Aorta (tissue), 5 donors: ENCODE measurements around the gene CDK5R1. TPM values are rescaled to one million over a fixed set of nuclear protein-coding genes. Genes with fewer than 3 reads are reported as not detected.

ENCODE experiments used
- ATAC-seq: fragments of 200-7000 bp; cut with Tn5 transposase; one replicate; pipeline ENCODE4 v1.9.1; 2022; ENCODE audit warnings: moderate library complexity; ENCODE audit not compliant: low FRiP score
- DNase-seq, 2 donors: peaks; one replicate each; pipeline ENCODE4 v3.0.0-alpha.2; 2020
- H3K27ac ChIP-seq, 2 donors: one replicate each; pipeline ENCODE4 v1.5.1; 2013; ENCODE audit warnings: low read length in 2 of 2, mild to moderate bottlenecking in 2 of 2, moderate library complexity in 2 of 2, control low read depth in 1 of 2, inconsistent platforms in 1 of 2, low read depth in 1 of 2
- H3K27me3 ChIP-seq, 2 donors: one replicate each; pipeline ENCODE4 v1.6.1; 2013; ENCODE audit warnings: control low read depth in 1 of 2, low read length in 1 of 2, mild to moderate bottlenecking in 1 of 2, moderate library complexity in 1 of 2; ENCODE audit not compliant: insufficient read depth in 2 of 2, control insufficient read depth in 1 of 2
- H3K36me3 ChIP-seq, 2 donors: one replicate each; pipeline ENCODE4 v1.6.1; 2013; ENCODE audit warnings: control low read depth in 1 of 2, low read length in 1 of 2, mild to moderate bottlenecking in 1 of 2; ENCODE audit not compliant: insufficient read depth in 2 of 2, control insufficient read depth in 1 of 2
- H3K4me1 ChIP-seq, 2 donors: one replicate each; pipeline ENCODE4 v1.6.1; 2013; ENCODE audit warnings: low read length in 2 of 2, control low read depth in 1 of 2, mild to moderate bottlenecking in 1 of 2, moderate library complexity in 1 of 2; ENCODE audit not compliant: insufficient read depth in 2 of 2, control insufficient read depth in 1 of 2
- H3K4me3 ChIP-seq, 2 donors: one replicate each; pipeline ENCODE4 v1.5.1; 2013; ENCODE audit warnings: low read length in 2 of 2, control low read depth in 1 of 2, mild to moderate bottlenecking in 1 of 2
- H3K9me3 ChIP-seq: one replicate; pipeline ENCODE4 v1.6.1; 2013; ENCODE audit warnings: mild to moderate bottlenecking, low read length; ENCODE audit not compliant: control insufficient read depth
- WGBS, 2 donors: extraction: QIAGEN DNeasy Blood & Tissue Kit; methylation state at CpG; one replicate each; pipeline ENCODE4 v1.1.7; 2013; 5-methylcytosine and 5-hydroxymethylcytosine counted together
- intact Hi-C, 2 donors: fragments of 100-400 bp; cut with DNase I; formaldehyde crosslinking; loops; one replicate each; pipeline versions ENCODE4 v1.14.2 to v1.15.0; 2022
- polyA plus RNA-seq, 2 donors: library from polyadenylated mRNA; stranded (reverse); fragments of 200-250 nt; gene quantifications; one replicate each; pipeline ENCODE4 v1.2.3, GENCODE V29; 2013
- total RNA-seq, 2 donors: library from RNA; stranded (reverse); fragmentation: NEBNext Ultra II Directional; extraction: Animal tissue kit (Norgen Biotek cat#: 25700); gene quantifications; one replicate each; pipeline ENCODE4 v1.2.1, GENCODE V29; 2021
- donor health status: healthy with polysubstance abuse.
- donor health status: Bipolar disorder and iron deficiency.
- donor health status: DM: no; HTN: no; CAD: no.
- donor health status: DM: no; HTN: no; CAD: no.
- donor health status: DM: yes; HTN: yes; CAD: no.

The CDK5R1 gene
- total and polyA plus RNA-seq, 4 donors: under 0.01 to 1.0 (median 0.67) TPM

DNA sequence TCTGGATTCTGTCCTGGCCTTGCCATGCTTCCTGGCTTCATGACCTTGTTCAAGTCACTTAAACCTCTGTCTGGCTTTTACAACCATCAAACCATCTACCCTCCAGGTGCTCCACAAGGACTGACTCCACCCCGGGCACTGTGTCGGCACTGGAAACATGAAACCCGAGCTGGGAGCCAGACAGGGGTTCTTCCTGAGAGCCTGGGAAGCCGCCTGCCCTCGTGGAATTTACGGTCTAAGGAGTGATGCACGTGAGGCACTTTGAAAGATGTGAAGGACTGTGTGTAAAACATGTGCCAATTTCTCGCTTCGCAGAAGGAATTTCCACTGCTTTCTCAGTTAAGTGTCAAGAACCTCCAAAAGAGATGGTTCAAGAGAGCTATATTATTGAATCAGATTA is 11.6 kb downstream of the CDK5R1 start:
- intact Hi-C loops: no loop called here
- Histone ChIP-seq H3K36me3 (no peaks in the 10 kb centered on the region), H3K4me3 (no peak overlapping the region), H3K9me3 (no peaks in the 10 kb centered on the region), H3K27ac (peak overlapping the region in 1 of 2 donors; percentile 2), H3K27me3 (no peaks in the 10 kb centered on the region), H3K4me1 (peaks cover 4 to 8% of the 10 kb centered on the region in 2 donors)
- 81 to 87% methylated on average over 9 of the region's 9 CpGs for WGBS, 2 donors
- DNase-seq (peak in 1 of 2 donors; percentile 22), ATAC-seq (no peak)

DNA sequence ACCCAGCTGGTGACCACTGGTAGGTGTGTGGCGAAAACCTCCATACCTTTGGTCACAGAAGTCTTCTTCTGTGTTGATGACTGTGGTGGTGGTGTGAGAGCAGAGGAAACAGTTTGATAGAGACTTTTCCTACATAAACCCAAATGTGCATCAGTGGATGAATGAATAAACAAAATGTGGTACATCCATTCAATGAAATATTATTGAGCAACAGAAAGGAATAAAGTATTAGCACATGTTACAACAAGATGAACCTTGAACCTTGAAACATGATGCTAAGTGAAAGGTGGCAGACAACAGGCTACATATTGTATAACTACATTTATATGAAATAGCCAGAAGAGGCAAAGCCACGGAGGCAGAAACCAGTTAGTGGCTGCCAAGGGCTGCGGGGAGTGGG is 15.2 kb downstream of the CDK5R1 start:
- H3K4me1 ChIP-seq: peaks cover 3 to 4% of the 10 kb centered on the region in 2 donors
- DNase-seq: no peak
- H3K27me3 ChIP-seq: no peaks in the 10 kb centered on the region
- no peaks in the 10 kb centered on the region for H3K9me3 ChIP-seq
- no peak overlapping the region for H3K4me3 ChIP-seq
- H3K27ac ChIP-seq: no peak overlapping the region
- WGBS, 2 donors: 97% methylated on average over 3 of the region's 3 CpGs
- no peak for ATAC-seq
- H3K36me3 ChIP-seq: no peaks in the 10 kb centered on the region
- intact Hi-C loops: no loop called here

DNA sequence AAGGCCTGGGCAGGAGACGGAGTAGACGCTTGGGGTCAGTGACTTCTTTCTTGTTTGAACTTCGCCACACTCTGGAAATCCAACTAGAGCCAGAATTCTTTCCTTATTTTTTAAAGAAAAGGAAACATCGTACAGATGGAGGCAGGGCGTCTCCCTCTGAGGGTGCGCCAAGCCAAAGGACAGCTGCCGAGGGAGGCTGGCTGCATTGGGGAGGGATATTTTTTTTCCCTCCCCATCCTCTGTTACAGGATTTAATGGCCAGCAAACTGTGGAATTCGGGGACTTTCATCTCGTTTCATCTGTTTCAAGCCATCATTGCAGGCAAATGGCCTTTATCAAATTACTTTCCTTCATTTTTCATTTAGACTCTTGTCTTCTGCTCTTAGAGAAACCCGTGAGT is 15.9 kb downstream of the CDK5R1 start:
- ATAC-seq (no peak), DNase-seq (no peak)
- Histone ChIP-seq H3K36me3 (no peaks in the 10 kb centered on the region), H3K27ac (no peak overlapping the region), H3K4me1 (peaks cover 0 to under 1% of the 10 kb centered on the region in 2 donors), H3K4me3 (no peak overlapping the region), H3K9me3 (no peaks in the 10 kb centered on the region), H3K27me3 (no peaks in the 10 kb centered on the region)
- intact Hi-C loops: no loop called here
- 75 to 84% methylated on average over 10 of the region's 10 CpGs for WGBS, 2 donors

DNA sequence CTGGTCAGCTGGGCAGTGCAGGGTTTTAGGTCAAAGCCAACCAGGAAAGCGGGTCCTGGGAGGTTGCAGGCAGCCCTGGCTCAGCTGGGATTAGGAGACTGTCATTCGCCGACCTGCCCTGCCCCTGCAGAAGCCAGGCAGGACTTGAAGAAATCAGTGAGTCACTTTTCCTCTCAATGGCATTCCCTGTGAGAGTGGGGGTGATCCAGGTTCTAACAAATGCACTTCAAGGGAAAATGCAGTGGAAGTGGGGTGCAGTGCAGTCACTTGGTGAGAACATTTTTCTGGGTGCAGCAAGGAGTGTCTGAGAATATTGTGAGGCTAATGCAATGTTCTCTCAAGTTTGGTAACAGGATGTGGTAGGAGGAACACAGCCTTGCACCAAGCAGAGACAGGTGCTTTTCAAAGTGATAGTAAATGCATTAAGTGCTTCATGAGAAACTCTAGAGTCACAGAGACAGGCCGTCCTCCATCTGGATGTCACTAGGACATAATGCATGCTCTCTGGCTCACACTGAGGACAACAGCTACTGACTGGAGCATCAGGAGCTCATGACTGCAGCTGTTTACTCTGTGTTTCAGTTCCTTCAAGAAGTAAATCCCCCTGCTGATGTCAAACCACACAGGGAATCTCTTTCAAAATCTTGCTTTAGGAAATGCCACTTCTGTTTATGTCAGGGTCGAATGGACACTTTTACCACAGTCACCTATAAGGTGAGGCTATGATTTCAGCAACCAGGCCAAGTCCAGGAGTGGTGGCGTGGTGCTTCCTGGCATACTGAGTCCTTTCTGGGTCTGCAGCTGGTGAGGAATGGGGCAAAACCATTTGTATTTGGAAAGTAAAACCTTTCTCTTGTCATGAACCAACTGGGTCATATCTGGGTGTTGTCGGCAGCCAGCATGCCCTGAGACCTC is 16.7 kb downstream of the CDK5R1 start:
- peak in 1 of 2 donors; percentile 37 for DNase-seq
- intact Hi-C loops: no loop called here
- Histone ChIP-seq H3K4me1 (no peaks in the 10 kb centered on the region), H3K9me3 (no peaks in the 10 kb centered on the region), H3K27me3 (no peaks in the 10 kb centered on the region), H3K27ac (no peak overlapping the region), H3K4me3 (no peak overlapping the region), H3K36me3 (no peaks in the 10 kb centered on the region)
- WGBS, 2 donors: 77 to 78% methylated on average over 7 of the region's 7 CpGs
- peak; percentile 15 for ATAC-seq

DNA sequence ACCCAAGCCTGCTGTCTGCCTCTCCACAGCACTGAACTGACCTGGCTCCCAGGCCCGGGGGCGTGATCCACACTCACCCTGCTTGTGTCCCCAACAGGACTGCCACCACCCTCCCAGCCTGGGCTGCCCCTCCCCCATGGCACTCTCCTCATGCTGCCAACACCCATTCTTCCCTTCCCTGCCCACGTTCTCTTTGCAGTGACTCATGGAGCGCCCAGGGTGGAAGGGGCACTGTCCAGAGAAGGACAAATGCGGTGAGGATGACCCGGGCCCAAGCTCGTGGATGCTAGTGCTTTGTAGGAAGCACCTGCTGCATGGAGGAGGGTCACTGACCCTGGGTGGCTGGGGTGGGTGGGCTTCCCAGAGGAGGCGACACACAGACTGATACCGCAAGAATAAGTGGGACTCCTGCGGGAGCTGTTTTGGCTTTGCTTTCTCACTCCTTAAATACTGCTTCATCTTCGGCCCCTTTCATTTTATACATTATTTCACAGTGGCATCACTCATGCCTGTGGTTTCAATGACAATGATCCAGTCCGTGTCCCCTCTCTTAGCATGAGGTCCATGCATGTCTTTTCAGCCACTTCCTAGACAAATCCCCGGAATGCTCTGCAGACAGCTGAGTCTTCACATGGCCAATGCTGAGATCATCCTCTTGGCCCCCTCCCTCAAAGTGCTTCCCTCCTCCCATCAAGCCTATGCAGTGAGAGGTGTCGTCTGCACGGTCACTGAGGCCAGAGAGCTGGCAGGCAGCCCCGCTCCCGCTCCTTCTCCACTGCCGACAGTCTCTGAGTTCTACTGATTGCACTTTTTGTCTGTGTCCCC is 17.6 kb downstream of the CDK5R1 start:
- WGBS, 2 donors: 82% methylated on average over 18 of the region's 18 CpGs
- H3K27ac ChIP-seq: no peak overlapping the region
- DNase-seq (no peak), ATAC-seq (peak; percentile 39)
- H3K4me3 ChIP-seq: no peak overlapping the region
- intact Hi-C loops: no loop called here
- no peaks in the 10 kb centered on the region for H3K36me3 ChIP-seq
- no peaks in the 10 kb centered on the region for H3K4me1 ChIP-seq
- H3K9me3 ChIP-seq: no peaks in the 10 kb centered on the region
- H3K27me3 ChIP-seq: no peaks in the 10 kb centered on the region

DNA sequence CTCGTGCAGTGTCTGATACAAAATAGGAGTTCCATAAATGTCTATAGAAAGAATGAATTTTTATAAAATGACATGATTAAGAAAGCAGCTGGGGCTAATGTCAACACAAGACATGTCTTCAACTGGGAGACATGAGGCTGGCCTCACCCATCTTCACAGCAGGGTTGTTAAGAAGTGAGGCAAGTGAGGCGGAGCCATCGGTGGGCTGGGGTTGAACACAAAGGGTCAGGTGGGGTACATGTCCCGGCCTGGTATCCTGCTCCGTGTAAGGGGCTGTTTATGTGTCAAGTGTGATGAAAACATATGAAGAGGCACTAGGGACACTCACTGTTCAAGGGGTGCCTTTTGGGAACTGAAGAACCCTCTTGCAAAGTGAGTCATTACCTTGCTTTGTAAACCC is 22.1 kb downstream of the CDK5R1 start:
- intact Hi-C loops: no loop called here
- WGBS, 2 donors: 87 to 93% methylated on average over 5 of the region's 5 CpGs
- ATAC-seq: no peak
- Histone ChIP-seq H3K4me3 (no peak overlapping the region), H3K36me3 (no peaks in the 10 kb centered on the region), H3K27me3 (no peaks in the 10 kb centered on the region), H3K4me1 (no peaks in the 10 kb centered on the region), H3K27ac (no peak overlapping the region), H3K9me3 (no peaks in the 10 kb centered on the region)
- DNase-seq: no peak

DNA sequence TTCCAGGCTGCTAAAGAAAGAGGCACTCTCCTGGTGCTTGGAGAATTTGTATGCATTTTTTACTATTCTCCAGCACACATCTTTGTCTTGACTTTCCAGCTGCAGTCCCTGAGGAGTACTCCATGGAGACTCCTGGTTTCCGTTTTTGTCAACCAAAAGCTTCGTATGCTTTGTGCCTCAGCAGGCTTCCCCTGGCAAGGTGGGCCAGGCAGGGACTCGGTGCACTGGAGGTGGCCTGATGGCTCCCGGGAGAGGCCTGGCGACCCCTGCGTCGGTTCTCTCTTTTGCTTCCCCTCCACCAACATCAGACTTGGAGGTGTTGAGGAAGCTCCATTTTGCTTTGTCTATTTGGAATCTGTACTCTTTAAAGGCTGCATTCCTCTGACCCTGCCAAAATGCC is 23.7 kb downstream of the CDK5R1 start:
- Histone ChIP-seq H3K27me3 (no peaks in the 10 kb centered on the region), H3K27ac (no peak overlapping the region), H3K4me3 (no peak overlapping the region), H3K36me3 (no peaks in the 10 kb centered on the region), H3K4me1 (no peaks in the 10 kb centered on the region), H3K9me3 (no peaks in the 10 kb centered on the region)
- WGBS, 2 donors: 84 to 88% methylated on average over 7 of the region's 7 CpGs
- intact Hi-C loops: no loop called here
- no peak for DNase-seq
- no peak for ATAC-seq

DNA sequence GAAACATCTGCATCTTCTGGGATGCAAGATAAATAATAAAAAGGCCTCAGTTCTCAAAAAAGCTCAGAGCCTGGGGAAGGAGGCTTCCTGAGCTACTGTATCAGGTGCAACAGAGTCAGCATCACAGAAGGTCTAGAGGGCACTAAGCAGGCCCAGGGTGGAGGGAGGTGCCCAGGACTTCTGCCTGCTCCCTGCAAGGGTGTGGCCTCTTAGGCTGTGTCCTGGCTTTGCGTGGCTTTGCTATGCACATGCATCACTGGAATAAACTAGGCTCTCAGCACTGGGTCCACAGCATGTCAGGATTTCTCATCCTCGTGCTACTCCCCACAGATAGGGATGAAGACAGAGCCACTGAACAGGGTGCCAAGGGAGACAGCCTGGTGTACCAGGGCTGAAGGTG is 25.5 kb downstream of the CDK5R1 start:
- intact Hi-C loops: no loop called here
- no peak overlapping the region for H3K27ac ChIP-seq
- H3K36me3 ChIP-seq: no peaks in the 10 kb centered on the region
- H3K4me1 ChIP-seq: no peaks in the 10 kb centered on the region
- H3K27me3 ChIP-seq: no peaks in the 10 kb centered on the region
- no peak overlapping the region for H3K4me3 ChIP-seq
- DNase-seq (no peak), ATAC-seq (no peak)
- WGBS, 2 donors: 97 to 98% methylated on average over 2 of the region's 2 CpGs
- no peaks in the 10 kb centered on the region for H3K9me3 ChIP-seq
